ENCODE data around the gene PKP4. TPM values are rescaled to one million over a fixed set of nuclear protein-coding genes. Genes with fewer than 3 reads are reported as not detected.

PKP4 gene
- total and polyA plus RNA-seq, 2 experiments from 2014 or later: 35.7 to 92.3 TPM

DNA sequence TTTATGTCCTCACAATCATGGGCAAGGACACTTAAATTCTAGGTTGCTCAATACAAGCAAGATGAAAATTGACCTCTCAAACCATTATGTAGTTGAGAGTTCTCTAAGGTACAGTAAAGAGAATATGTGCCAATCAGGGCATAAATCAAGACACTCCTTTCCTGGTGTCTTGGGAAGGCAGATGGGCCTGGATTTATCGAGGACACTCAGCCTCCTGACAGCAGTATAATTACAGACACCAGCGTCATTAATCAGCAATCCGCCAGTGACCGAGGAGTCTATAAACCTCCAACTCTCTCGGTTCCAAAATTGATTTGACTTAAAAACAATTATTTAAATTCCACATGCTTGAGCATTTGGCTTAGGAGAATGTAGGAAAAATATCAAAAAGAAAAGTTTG lies 262.7 kb downstream of the PKP4 start:
- DNase-seq (ENCODE audit: low spot score) (no peak), ATAC-seq (no peak)
- Histone ChIP-seq H3F3A (replicated peaks; ENCODE audit: low read depth) (no peaks in the 10 kb centered on the region), H3K4me1 (ENCODE audit: insufficient read depth) (no peaks in the 10 kb centered on the region), H4K20me1 (replicated peaks; ENCODE audit: insufficient read depth) (no peaks in the 10 kb centered on the region), H3K36me3 (ENCODE audit: insufficient read depth) (no peaks in the 10 kb centered on the region), H3K9me2 (ENCODE audit: insufficient read depth) (no peaks in the 10 kb centered on the region; the same call in 1 of the 2 replicates), H3K27me3 (ENCODE audit: insufficient read depth) (no peaks in the 10 kb centered on the region), H3K79me2 (replicated peaks; ENCODE audit: insufficient read depth) (no peaks in the 10 kb centered on the region), H3K4me2 (no peak overlapping the region), H3K4me3 (no peak overlapping the region), H3K27ac (ENCODE audit: low read depth) (no peak overlapping the region), H2AFZ (peak overlapping the region; percentile 47)
- Mint-ChIP-seq H3K4me1 (peaks cover 16% of the 10 kb centered on the region; the same call in 2 of the 3 replicates), H3K4me3 (no peak overlapping the region), H3K36me3 (ENCODE audit: low read depth) (no peaks in the 10 kb centered on the region), H3K27ac (no peak overlapping the region), H3K27me3 (ENCODE audit: insufficient read depth, low read depth, poor library complexity) (peaks cover 4% of the 10 kb centered on the region), H3K9me3 (no peaks in the 10 kb centered on the region)
- no peak for TF ChIP-seq STAT1 (IDR thresholded peaks at IDR 0.05; ENCODE audit: unreplicated experiment)
- no peak for TF ChIP-seq POLR2AphosphoS5 (IDR thresholded peaks at IDR 0.05; ENCODE audit: low read depth)
- TF ChIP-seq, protein P1, sequence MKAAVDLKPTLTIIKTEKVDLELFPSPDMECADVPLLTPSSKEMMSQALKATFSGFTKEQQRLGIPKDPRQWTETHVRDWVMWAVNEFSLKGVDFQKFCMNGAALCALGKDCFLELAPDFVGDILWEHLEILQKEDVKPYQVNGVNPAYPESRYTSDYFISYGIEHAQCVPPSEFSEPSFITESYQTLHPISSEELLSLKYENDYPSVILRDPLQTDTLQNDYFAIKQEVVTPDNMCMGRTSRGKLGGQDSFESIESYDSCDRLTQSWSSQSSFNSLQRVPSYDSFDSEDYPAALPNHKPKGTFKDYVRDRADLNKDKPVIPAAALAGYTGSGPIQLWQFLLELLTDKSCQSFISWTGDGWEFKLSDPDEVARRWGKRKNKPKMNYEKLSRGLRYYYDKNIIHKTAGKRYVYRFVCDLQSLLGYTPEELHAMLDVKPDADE (IDR thresholded peaks at IDR 0.05): no peak
- no peak for TF ChIP-seq JUNB (IDR thresholded peaks at IDR 0.05; ENCODE audit: unreplicated experiment)
- TF ChIP-seq CREB1 (CRISPR knock-in tag; IDR thresholded peaks at IDR 0.05; ENCODE audit: low read depth): no peak
- TF ChIP-seq ZNF114 (CRISPR knock-in tag; IDR thresholded peaks at IDR 0.05): no peak
- TF ChIP-seq, protein P2, sequence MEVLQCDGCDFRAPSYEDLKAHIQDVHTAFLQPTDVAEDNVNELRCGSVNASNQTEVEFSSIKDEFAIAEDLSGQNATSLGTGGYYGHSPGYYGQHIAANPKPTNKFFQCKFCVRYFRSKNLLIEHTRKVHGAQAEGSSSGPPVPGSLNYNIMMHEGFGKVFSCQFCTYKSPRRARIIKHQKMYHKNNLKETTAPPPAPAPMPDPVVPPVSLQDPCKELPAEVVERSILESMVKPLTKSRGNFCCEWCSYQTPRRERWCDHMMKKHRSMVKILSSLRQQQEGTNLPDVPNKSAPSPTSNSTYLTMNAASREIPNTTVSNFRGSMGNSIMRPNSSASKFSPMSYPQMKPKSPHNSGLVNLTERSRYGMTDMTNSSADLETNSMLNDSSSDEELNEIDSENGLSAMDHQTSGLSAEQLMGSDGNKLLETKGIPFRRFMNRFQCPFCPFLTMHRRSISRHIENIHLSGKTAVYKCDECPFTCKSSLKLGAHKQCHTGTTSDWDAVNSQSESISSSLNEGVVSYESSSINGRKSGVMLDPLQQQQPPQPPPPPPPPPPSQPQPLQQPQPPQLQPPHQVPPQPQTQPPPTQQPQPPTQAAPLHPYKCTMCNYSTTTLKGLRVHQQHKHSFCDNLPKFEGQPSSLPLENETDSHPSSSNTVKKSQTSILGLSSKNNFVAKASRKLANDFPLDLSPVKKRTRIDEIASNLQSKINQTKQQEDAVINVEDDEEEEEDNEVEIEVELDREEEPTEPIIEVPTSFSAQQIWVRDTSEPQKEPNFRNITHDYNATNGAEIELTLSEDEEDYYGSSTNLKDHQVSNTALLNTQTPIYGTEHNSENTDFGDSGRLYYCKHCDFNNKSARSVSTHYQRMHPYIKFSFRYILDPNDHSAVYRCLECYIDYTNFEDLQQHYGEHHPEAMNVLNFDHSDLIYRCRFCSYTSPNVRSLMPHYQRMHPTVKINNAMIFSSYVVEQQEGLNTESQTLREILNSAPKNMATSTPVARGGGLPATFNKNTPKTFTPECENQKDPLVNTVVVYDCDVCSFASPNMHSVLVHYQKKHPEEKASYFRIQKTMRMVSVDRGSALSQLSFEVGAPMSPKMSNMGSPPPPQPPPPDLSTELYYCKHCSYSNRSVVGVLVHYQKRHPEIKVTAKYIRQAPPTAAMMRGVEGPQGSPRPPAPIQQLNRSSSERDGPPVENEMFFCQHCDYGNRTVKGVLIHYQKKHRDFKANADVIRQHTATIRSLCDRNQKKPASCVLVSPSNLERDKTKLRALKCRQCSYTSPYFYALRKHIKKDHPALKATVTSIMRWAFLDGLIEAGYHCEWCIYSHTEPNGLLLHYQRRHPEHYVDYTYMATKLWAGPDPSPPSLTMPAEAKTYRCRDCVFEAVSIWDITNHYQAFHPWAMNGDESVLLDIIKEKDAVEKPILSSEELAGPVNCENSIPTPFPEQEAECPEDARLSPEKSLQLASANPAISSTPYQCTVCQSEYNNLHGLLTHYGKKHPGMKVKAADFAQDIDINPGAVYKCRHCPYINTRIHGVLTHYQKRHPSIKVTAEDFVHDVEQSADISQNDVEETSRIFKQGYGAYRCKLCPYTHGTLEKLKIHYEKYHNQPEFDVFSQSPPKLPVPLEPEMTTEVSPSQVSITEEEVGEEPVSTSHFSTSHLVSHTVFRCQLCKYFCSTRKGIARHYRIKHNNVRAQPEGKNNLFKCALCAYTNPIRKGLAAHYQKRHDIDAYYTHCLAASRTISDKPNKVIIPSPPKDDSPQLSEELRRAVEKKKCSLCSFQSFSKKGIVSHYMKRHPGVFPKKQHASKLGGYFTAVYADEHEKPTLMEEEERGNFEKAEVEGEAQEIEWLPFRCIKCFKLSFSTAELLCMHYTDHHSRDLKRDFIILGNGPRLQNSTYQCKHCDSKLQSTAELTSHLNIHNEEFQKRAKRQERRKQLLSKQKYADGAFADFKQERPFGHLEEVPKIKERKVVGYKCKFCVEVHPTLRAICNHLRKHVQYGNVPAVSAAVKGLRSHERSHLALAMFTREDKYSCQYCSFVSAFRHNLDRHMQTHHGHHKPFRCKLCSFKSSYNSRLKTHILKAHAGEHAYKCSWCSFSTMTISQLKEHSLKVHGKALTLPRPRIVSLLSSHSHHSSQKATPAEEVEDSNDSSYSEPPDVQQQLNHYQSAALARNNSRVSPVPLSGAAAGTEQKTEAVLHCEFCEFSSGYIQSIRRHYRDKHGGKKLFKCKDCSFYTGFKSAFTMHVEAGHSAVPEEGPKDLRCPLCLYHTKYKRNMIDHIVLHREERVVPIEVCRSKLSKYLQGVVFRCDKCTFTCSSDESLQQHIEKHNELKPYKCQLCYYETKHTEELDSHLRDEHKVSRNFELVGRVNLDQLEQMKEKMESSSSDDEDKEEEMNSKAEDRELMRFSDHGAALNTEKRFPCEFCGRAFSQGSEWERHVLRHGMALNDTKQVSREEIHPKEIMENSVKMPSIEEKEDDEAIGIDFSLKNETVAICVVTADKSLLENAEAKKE (CRISPR knock-in tag; IDR thresholded peaks at IDR 0.05): no peak
